NCI-H526 (cell line): Measurements from ENCODE around the gene LRPAP1.
A peak's percentile ranks its signal among the peaks of the same experiment; 100 is the strongest.

ENCODE experiments used
- DNase-seq, 2 experiments: peaks; one replicate each; lab custom pipeline; 2025; lab: John Stamatoyannopoulos, UW

LRPAP1 gene

GRCh38 chr4:3531318-3531878, 824 bp downstream of the LRPAP1 start:
- peak in 1 of 2 experiments; percentile 52 for DNase-seq

GRCh38 chr4:3530663-3531254, 1.5 kb downstream of the LRPAP1 start:
- peak in 1 of 2 experiments; percentile 27 for DNase-seq

- DNase-seq, result no peak
Measured at GRCh38 chr4:3530051-3530450, 2.2 kb downstream of the LRPAP1 start.

GRCh38 chr4:3529363-3529762, 2.9 kb downstream of the LRPAP1 start:
- no peak for DNase-seq

- DNase-seq, result no peak
Measured at GRCh38 chr4:3527914-3528876, 4.0 kb downstream of the LRPAP1 start.

- DNase-seq, result no peak
Measured at GRCh38 chr4:3527101-3527913, 4.9 kb downstream of the LRPAP1 start.

GRCh38 chr4:3526456-3526855, 5.8 kb downstream of the LRPAP1 start:
- no peak for DNase-seq

GRCh38 chr4:3525532-3526430, 6.4 kb downstream of the LRPAP1 start:
- no peak for DNase-seq

- no peak for DNase-seq
Measured at GRCh38 chr4:3524920-3525319, 7.3 kb downstream of the LRPAP1 start.

- no peak for DNase-seq
Measured at GRCh38 chr4:3524349-3524748, 7.9 kb downstream of the LRPAP1 start.

- DNase-seq, result no peak
Measured at GRCh38 chr4:3523628-3524221, 8.5 kb downstream of the LRPAP1 start.

GRCh38 chr4:3523146-3523627, 9.0 kb downstream of the LRPAP1 start:
- no peak for DNase-seq

GRCh38 chr4:3522651-3523050, 9.6 kb downstream of the LRPAP1 start:
- no peak for DNase-seq

- DNase-seq, result no peak
Measured at GRCh38 chr4:3522326-3522640, 9.9 kb downstream of the LRPAP1 start.

- no peak for DNase-seq
Measured at GRCh38 chr4:3521621-3522325, 10.4 kb downstream of the LRPAP1 start.

- no peak for DNase-seq
Measured at GRCh38 chr4:3520796-3521600, 11.2 kb downstream of the LRPAP1 start.

GRCh38 chr4:3520276-3520675, 11.9 kb downstream of the LRPAP1 start:
- no peak for DNase-seq

GRCh38 chr4:3519468-3520264, 12.6 kb downstream of the LRPAP1 start:
- no peak for DNase-seq
